HG03558 (cell line): Measurements from ENCODE around the gene TRIM65.

Experiments used
- ATAC-seq: cut with Tn5 transposase; IDR thresholded peaks from one replicate; pipeline ENCODE4 v1.9.1; 2021; ENCODE audit warnings: moderate number of reproducible peaks; ENCODE audit not compliant: unreplicated experiment; ENCODE audit errors: extremely low read depth

The TRIM65 gene

GRCh38 chr17:75842963-75843576 is 53.7 kb downstream of the TRIM65 start:
- no peak for ATAC-seq

GRCh38 chr17:75842411-75842810 is 54.3 kb downstream of the TRIM65 start:
- no peak for ATAC-seq

- ATAC-seq = no peak
Measured at GRCh38 chr17:75840799-75841164, 56.0 kb downstream of the TRIM65 start.

GRCh38 chr17:75839942-75840798 is 56.6 kb downstream of the TRIM65 start:
- ATAC-seq = no peak
